Nephron progenitor cell (in vitro differentiated cells): Measurements from ENCODE around the gene SHC1.
A peak's percentile ranks its signal among the peaks of the same experiment; 100 is the strongest.

ENCODE experiments used
- DNase-seq: peaks from one replicate; pipeline ENCODE4 v3.0.0; 2021
- H3K27ac Mint-ChIP-seq: 2 replicates; pipeline ENCODE4 v1.8.0; 2021; ENCODE audit warnings: mild to moderate bottlenecking, moderate library complexity, mixed read lengths
- H3K27me3 Mint-ChIP-seq: 2 replicates; pipeline ENCODE4 v1.8.0; 2021; ENCODE audit warnings: mild to moderate bottlenecking, low read depth, mixed read lengths; ENCODE audit not compliant: poor library complexity
- H3K36me3 Mint-ChIP-seq: 2 replicates; pipeline ENCODE4 v1.8.0; 2021; ENCODE audit warnings: low read depth, mixed read lengths
- H3K4me1 Mint-ChIP-seq: 2 replicates; pipeline ENCODE4 v1.8.0; 2021; ENCODE audit warnings: mixed read lengths
- H3K4me3 Mint-ChIP-seq: 2 replicates; pipeline ENCODE4 v1.8.0; 2021; ENCODE audit warnings: mild to moderate bottlenecking, moderate library complexity, mixed read lengths
- H3K9me3 Mint-ChIP-seq: 2 replicates; pipeline ENCODE4 v1.8.0; 2021; ENCODE audit warnings: mild to moderate bottlenecking, moderate library complexity, mixed read lengths
- CTCF ChIP-seq: fragments of 200-600 bp; sonication (generic); IDR thresholded peaks from 2 replicates; pipeline ENCODE4 v1.5.0; 2021; ENCODE audit warnings: antibody characterized with exemption

SHC1 gene

GRCh38 chr1:154935749-154936554 lies 34.6 kb downstream of the SHC1 start:
- Mint-ChIP-seq H3K27ac (peak overlapping the region; percentile 100), H3K4me3 (peak overlapping the region; percentile 84), H3K4me1 (peaks cover 41% of the 10 kb centered on the region), H3K36me3 (no peaks in the 10 kb centered on the region), H3K9me3 (no peaks in the 10 kb centered on the region), H3K27me3 (peaks cover 8% of the 10 kb centered on the region)
- TF ChIP-seq CTCF, result no peak
- no peak for DNase-seq

- no peak overlapping the region for H3K4me3 Mint-ChIP-seq
- no peak overlapping the region for H3K27ac Mint-ChIP-seq
- no peaks in the 10 kb centered on the region for H3K9me3 Mint-ChIP-seq
- no peaks in the 10 kb centered on the region for H3K36me3 Mint-ChIP-seq
- no peak for TF ChIP-seq CTCF
- peaks cover 31% of the 10 kb centered on the region for H3K4me1 Mint-ChIP-seq
- no peak for DNase-seq
- peaks cover 8% of the 10 kb centered on the region for H3K27me3 Mint-ChIP-seq
Measured at GRCh38 chr1:154934358-154934948, 36.1 kb downstream of the SHC1 start.

- Mint-ChIP-seq H3K36me3 (peaks cover 12% of the 10 kb centered on the region), H3K4me3 (no peak overlapping the region), H3K27ac (no peak overlapping the region), H3K27me3 (peaks cover 7% of the 10 kb centered on the region), H3K9me3 (no peaks in the 10 kb centered on the region), H3K4me1 (peaks cover 15% of the 10 kb centered on the region)
- TF ChIP-seq CTCF, result no peak
- no peak for DNase-seq
Measured at GRCh38 chr1:154931940-154932487, 38.5 kb downstream of the SHC1 start.

GRCh38 chr1:154926201-154926600 lies 44.3 kb downstream of the SHC1 start:
- no peak overlapping the region for H3K4me3 Mint-ChIP-seq
- no peak overlapping the region for H3K27ac Mint-ChIP-seq
- DNase-seq, result no peak
- H3K36me3 Mint-ChIP-seq, result peaks cover 44% of the 10 kb centered on the region
- no peaks in the 10 kb centered on the region for H3K9me3 Mint-ChIP-seq
- H3K4me1 Mint-ChIP-seq, result peaks cover 20% of the 10 kb centered on the region
- no peak for TF ChIP-seq CTCF
- H3K27me3 Mint-ChIP-seq, result no peaks in the 10 kb centered on the region

- H3K4me3 Mint-ChIP-seq, result no peak overlapping the region
- peaks cover 44% of the 10 kb centered on the region for H3K36me3 Mint-ChIP-seq
- H3K27me3 Mint-ChIP-seq, result no peaks in the 10 kb centered on the region
- H3K9me3 Mint-ChIP-seq, result no peaks in the 10 kb centered on the region
- no peak for DNase-seq
- TF ChIP-seq CTCF, result no peak
- H3K27ac Mint-ChIP-seq, result peak overlapping the region; percentile 98
- H3K4me1 Mint-ChIP-seq, result peaks cover 20% of the 10 kb centered on the region
Measured at GRCh38 chr1:154925335-154926170, 45.0 kb downstream of the SHC1 start.
